Stomach smooth muscle (tissue), 2 donors: Measurements from ENCODE around the gene LENG1.

Experiments
- H3K27ac ChIP-seq: one replicate; pipeline ENCODE4 v1.7.0; 2013; ENCODE audit warnings: mild to moderate bottlenecking, low read length, inconsistent platforms
- H3K27me3 ChIP-seq, 2 donors: one replicate each; pipeline ENCODE4 v1.7.0; 2013; ENCODE audit warnings: low read length in 2 of 2; ENCODE audit not compliant: insufficient read depth in 2 of 2, control insufficient read depth in 1 of 2
- H3K36me3 ChIP-seq, 2 donors: one replicate each; pipeline ENCODE4 v1.7.0; 2013; ENCODE audit warnings: low read length in 2 of 2; ENCODE audit not compliant: control insufficient read depth in 2 of 2, insufficient read depth in 2 of 2
- H3K4me1 ChIP-seq: one replicate; pipeline ENCODE4 v1.7.0; 2013; ENCODE audit warnings: low read length; ENCODE audit not compliant: control insufficient read depth, insufficient read depth
- H3K4me3 ChIP-seq, 2 donors: one replicate each; pipeline ENCODE4 v1.7.0; 2013; ENCODE audit warnings: low read length in 2 of 2
- H3K9ac ChIP-seq, 2 donors: one replicate each; pipeline ENCODE4 v1.7.0; 2013; ENCODE audit warnings: low read length in 2 of 2, mild to moderate bottlenecking in 1 of 2
- H3K9me3 ChIP-seq, 2 donors: one replicate each; pipeline ENCODE4 v1.7.0; 2013; ENCODE audit warnings: low read length in 2 of 2; ENCODE audit not compliant: control insufficient read depth in 2 of 2
- donor health status: healthy.
- donor health status: Pancreatic carcinoma.

LENG1 gene

GRCh38 chr19:54105796-54106195 lies 53.7 kb downstream of the LENG1 start:
- Histone ChIP-seq H3K4me1 (peaks cover 11% of the 10 kb centered on the region), H3K36me3 (peaks cover 24 to 34% of the 10 kb centered on the region in 2 donors), H3K27me3 (no peaks in the 10 kb centered on the region), H3K9ac (no peak overlapping the region), H3K4me3 (no peak overlapping the region), H3K27ac (no peak overlapping the region), H3K9me3 (no peaks in the 10 kb centered on the region)
